Measurements from ENCODE around the gene ZNF18. TPM values are rescaled to one million over a fixed set of nuclear protein-coding genes. Genes with fewer than 3 reads are reported as not detected.

ZNF18 gene, protein sequence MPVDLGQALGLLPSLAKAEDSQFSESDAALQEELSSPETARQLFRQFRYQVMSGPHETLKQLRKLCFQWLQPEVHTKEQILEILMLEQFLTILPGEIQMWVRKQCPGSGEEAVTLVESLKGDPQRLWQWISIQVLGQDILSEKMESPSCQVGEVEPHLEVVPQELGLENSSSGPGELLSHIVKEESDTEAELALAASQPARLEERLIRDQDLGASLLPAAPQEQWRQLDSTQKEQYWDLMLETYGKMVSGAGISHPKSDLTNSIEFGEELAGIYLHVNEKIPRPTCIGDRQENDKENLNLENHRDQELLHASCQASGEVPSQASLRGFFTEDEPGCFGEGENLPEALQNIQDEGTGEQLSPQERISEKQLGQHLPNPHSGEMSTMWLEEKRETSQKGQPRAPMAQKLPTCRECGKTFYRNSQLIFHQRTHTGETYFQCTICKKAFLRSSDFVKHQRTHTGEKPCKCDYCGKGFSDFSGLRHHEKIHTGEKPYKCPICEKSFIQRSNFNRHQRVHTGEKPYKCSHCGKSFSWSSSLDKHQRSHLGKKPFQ
- polyA plus RNA-seq (ENCODE audit: insufficient read length), result 13.2 TPM
- long read RNA-seq, donor 1, result 0 reads
- long read RNA-seq, donor 2, partial matches to known transcripts, result 0 of 1 reads
- long read RNA-seq, donor 2, other reads (novel, unspliced or antisense), result 0 of 1 reads
- long read RNA-seq, donor 3, result 0 reads
- long read RNA-seq, donor 4, result 0 reads
- long read RNA-seq, donor 5, partial matches to known transcripts, result 0 of 2 reads
- long read RNA-seq, donor 5, other reads (novel, unspliced or antisense), result 0 of 2 reads
- long read RNA-seq, donor 6, partial matches to known transcripts, result 0 of 2 reads
- long read RNA-seq, donor 6, other reads (novel, unspliced or antisense), result 0 of 2 reads
- long read RNA-seq, donor 7, partial matches to known transcripts, result 0 of 2 reads
- long read RNA-seq, donor 7, other reads (novel, unspliced or antisense), result 0 of 2 reads
- long read RNA-seq, donor 8, partial matches to known transcripts, result 0 of 1 reads
- long read RNA-seq, donor 8, other reads (novel, unspliced or antisense), result 0 of 1 reads

DNA sequence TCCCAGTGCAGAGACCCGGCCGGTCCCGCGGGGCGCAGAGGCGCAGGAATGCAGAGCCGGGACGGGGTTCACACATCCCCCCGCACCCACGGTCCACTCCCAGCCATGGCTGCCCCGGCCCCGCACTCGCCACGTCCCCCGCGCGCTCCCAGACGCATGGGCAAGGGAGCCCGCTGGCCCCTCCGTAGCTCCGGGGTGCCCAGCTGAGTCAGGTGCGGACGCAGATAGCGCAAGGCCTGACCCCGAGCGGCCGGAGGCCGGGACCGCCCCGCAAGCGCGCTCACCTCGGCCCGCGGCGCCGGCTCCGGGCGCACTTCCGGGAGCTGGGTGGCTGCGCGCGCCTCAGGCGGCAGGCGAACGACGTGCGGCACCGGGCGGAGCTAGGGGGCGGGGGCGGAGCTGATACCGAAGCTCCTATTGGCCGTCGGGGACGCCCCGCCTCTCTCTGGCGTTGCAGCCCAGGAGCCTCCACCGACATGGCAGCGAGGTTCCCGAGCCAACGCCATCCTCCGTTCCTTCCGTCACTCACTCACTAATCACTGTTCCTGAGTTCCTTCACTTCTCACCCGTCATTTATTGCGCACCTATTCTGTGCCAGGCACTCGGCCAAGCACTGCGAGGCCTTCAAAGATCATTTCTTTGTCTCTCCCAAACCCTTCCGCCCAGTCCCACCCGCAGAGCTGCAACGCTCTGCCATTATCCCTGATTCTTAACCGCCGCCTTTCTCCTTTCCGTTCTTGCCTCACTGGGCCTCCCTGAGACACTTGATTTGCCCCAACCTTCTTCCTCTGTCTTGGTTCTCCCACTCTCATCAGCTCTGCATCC, at the start of gene ZNF18:
TSS of gene ZNF18 (minus strand) at position 329 of the 825 bp plus-strand sequence. CDS start 4,646 bp downstream, outside the sequence.
- peak; percentile 93 for DNase-seq

- DNase-seq, result no peak
Observed at GRCh38 chr17:12046786-12047185, 49.5 kb upstream of the ZNF18 start.

DNA sequence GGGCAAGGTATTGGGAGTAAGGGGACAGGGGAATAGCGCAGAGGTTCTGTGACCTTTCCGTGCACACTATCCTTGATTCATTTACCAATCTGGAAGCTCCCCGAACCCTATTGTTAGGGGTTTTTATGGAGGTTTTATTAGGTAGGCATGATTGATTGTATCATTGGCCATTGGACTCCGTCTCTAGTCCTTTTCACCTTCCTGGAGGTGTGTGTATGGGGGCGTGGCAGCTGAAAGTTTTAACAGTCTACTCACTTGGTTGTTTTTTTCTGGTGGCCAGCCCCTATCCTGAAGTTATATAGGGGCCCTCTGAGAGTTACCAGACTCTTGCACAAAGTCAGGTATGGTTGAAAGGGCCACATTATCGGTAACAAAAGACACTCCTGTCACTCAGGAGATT, 46.4 kb upstream of the ZNF18 start:
- DNase-seq, result no peak

GRCh38 chr17:12041312-12041711, 44.0 kb upstream of the ZNF18 start:
- no peak for DNase-seq

GRCh38 chr17:12040478-12040877, 43.2 kb upstream of the ZNF18 start:
- DNase-seq, result no peak

- no peak for DNase-seq
Observed at GRCh38 chr17:12037970-12038369, 40.7 kb upstream of the ZNF18 start.

- no peak for DNase-seq
Observed at GRCh38 chr17:12035673-12036072, 38.4 kb upstream of the ZNF18 start.

DNA sequence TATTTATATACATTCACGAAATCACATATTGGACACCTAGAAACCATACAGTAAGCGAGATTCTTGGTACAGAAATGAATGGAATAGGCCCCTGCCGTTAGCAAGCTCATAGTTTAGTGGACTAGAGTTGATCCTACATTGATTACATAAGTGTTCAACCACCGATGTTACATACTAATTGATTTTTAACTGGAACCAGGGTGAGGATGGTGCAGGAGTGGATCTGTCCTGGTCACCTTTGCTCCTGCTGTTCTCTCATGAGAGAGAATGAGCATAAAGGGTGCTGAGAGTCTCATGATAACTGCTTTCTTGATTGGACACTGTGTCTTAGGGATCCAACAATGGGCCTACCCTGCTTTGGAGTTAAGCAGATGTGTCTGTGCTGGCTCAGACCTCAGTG, 37.3 kb upstream of the ZNF18 start:
- DNase-seq, result no peak

- DNase-seq, result no peak
Observed at GRCh38 chr17:12028611-12029010, 31.3 kb upstream of the ZNF18 start.

GRCh38 chr17:12027658-12028057, 30.4 kb upstream of the ZNF18 start:
- DNase-seq, result no peak

DNA sequence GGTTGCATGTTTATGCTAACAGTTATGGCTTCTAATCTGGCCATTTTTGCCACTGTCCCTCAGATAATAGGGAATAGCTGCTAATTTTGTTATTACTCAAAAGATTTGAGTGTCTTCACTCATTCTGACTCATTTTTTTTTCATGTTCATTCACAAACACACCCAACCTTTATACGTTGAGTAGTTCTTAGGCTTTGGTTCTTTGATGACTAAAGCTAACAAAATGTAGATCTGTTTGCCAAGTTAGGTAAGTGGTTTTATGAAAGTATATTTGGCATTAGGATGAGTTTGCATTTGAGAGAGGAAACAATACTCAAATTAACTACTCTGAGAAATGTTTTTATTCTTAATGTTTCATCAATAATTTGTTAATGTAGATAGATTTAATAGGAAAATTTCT, 27.1 kb upstream of the ZNF18 start:
- no peak for DNase-seq

- no peak for DNase-seq
Observed at GRCh38 chr17:12022310-12022709, 25.0 kb upstream of the ZNF18 start.

DNA sequence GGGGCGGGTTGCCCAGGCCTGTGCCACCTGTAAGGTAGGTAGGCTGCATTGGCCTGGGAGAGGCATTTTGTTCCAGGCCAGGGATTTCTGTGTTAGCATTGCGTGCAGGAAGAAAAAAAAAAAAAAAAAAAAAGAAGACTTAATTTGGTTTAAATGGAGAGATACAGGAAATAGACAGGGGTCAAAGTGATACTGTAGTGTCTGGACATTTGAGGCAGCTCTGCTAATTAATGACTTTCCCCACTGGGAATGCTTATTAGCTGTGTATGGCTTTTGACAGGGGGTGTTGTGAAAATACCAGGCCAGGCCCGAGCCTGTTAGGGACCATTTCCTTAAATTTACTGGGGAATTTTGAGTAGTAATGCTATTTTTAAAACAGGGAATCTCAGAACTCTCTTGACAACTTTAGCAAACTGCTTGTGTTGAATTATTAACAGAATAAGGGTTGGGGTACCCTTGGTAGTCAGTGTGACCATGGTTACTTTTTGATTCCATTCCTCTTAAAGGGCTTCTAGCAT, 24.4 kb upstream of the ZNF18 start:
- no peak for DNase-seq

DNA sequence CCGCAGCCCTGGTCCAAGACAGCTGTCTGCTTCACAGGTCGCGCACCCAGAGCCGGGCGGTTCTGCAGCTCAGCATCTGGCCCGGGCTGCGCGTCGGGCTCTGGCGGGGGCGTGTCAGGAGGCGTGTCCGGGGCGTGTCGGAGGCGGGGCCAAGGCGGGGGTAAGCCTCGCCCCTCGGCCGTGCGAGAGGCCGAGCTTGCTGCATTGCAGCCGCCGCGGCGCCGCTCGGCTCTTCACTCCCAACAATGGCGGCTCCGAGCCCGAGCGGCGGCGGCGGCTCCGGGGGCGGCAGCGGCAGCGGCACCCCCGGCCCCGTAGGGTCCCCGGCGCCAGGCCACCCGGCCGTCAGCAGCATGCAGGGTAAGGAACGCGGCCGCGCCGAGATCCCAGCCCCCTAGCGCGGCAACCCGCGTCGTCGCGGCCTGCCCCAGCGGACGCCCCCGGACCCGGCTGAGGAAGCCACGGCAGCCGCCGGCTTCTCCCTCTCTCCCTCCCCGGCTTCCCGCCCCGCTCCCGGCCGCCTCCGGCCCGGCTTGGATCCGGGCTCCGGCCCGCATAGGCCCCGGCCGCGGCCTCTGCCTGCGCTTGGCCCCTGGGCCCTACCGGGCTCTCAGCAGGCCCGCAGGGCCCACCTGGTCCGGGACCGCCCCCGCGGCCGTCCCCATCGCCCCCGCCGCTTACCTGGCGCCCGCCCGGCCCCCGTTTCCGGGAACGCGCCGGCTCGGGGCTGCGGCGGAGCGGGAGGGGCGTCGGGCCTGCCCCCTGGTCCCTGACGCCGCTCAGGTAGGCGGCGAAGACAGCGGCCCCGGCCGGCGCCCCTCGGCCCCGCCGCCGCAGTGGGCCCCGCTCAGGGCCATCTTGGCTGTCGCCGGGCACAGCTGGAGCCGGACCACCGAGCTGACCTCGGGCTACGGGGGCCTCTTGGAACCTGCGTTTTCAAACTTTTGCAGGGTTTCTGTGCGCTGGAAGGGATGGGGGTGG, 23.7 kb upstream of the ZNF18 start, which contains the start of gene MAP2K4:
TSS of gene MAP2K4 (plus strand) at position 236 of the 981 bp plus-strand sequence. CDS start at position 246, 10 bp downstream.
- peak; percentile 82 for DNase-seq

DNA sequence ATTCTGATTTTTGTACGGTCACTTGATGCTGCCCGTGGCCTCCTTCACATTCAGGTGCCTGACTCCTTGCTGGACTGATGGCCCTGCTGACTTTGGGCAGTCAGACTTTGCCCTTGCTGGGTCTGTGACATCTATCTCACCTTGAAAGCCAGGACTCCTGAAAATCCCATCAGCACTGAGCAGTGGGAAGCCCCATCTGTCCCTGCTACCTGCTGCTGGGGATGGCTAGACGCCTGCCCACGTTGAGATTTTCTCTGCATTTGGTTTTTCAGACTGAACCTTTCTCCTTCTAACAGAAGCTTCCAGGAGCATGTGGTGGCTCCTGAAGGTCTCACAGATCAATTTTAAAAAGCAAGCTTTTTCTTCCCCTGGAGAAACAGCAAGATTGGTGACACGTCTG, 10.2 kb upstream of the ZNF18 start:
- DNase-seq, result no peak

DNA sequence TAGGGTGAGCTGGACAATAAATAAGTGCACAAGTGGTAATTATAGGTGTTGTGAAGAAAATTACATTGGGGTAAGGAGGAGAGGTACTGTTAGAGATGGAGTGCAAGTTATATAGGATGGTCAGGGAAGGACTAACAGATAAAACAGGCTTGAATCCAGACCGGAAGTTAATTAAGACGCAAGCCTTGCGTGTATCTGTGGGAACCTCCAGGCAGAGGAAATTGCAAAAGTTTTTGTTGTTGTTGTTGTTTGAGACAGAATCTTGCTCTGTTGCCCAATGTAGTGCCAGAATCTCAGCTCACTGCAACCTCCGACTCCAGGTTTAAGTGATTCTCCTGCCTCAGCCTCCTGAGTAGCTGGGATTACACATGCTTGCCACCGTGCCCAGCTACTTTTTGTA, 2.4 kb upstream of the ZNF18 start:
- no peak for DNase-seq

GRCh38 chr17:11997972-11998233, 628 bp upstream of the ZNF18 start:
- DNase-seq, result no peak

GRCh38 chr17:11996722-11997146, 541 bp downstream of the ZNF18 start:
- peak; percentile 31 for DNase-seq

DNA sequence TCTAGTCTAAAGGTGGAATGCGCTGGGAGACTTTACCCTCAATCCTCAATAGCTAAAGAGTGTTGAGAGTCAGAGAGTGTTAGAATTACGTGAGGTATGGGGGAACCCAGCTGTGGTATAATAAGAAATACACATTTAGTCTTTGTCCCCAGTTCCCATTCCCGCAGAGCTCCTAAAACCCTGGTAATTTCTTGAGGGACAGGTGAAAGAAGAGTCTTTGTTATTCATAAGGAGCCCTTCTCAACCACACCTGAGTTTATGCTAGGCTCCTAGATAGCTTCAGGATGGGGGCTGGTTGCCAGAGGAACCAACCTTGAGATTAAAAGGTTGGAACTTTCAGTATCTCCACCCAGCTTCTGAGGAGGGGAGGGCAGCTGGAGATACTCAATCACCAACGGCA, 5.8 kb downstream of the ZNF18 start:
- DNase-seq, result no peak

DNA sequence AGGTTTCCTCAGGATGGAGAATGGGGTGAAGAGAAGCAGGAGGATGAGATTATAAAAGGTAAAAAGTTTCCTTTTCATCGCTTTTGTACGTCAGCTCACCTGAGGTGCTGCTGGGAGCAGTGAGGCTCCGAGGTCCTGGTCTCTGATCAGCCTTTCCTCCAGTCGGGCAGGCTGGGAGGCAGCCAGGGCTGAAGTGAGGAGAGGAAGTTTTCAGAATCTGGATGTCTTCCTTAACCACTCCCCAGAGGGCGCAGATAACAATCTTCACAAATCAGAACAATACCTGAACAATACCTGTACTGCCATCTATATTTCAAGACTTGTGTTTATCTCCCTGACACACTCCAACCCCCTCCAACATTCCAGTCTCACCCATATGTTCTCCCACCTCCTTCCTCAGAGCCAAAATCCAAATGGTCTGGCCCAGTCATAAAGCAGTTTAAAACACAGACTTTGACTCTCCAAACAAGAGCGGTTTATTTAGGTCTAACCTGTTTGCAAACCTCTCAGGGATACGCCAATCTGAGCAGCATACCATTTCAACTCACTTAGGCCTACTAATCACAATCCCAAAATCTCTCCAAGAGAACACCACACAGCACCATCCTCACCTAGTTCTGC, 6.8 kb downstream of the ZNF18 start:
- no peak for DNase-seq

All from left kidney (tissue), 8 donors.